ENCODE results near the gene SPATA1.

The SPATA1 gene

GRCh38 chr1:84597011-84597410, 90.8 kb downstream of the SPATA1 start:
- DNase-seq: no peak

GRCh38 chr1:84598418-84598817, 92.2 kb downstream of the SPATA1 start:
- no peak for DNase-seq

- DNase-seq: no peak
These were observed 92.9 kb downstream of the SPATA1 start for GRCh38 chr1:84598846-84599741.

GRCh38 chr1:84600796-84601195, 94.6 kb downstream of the SPATA1 start:
- no peak for DNase-seq

GRCh38 chr1:84603223-84603622, 97.0 kb downstream of the SPATA1 start:
- DNase-seq: no peak

- no peak for DNase-seq
These were observed 98.0 kb downstream of the SPATA1 start for GRCh38 chr1:84603941-84604830.

GRCh38 chr1:84605157-84605556, 99.0 kb downstream of the SPATA1 start:
- DNase-seq: no peak

- DNase-seq: no peak
These were observed 100.8 kb downstream of the SPATA1 start for GRCh38 chr1:84606977-84607376.

- DNase-seq: no peak
These were observed 104.9 kb downstream of the SPATA1 start for GRCh38 chr1:84611091-84611490.

- DNase-seq: no peak
These were observed 105.6 kb downstream of the SPATA1 start for GRCh38 chr1:84611796-84612195.

GRCh38 chr1:84613026-84613425, 106.8 kb downstream of the SPATA1 start:
- no peak for DNase-seq

GRCh38 chr1:84613887-84614286, 107.7 kb downstream of the SPATA1 start:
- DNase-seq: no peak

- no peak for DNase-seq
These were observed 109.6 kb downstream of the SPATA1 start for GRCh38 chr1:84615790-84616189.

Data from right kidney (tissue), 1 donor.